K562 (cell line): Measurements from ENCODE around the gene WDR46. TPM values are rescaled to one million over a fixed set of nuclear protein-coding genes. Genes with fewer than 3 reads are reported as not detected.

Source experiments
- ARID4B ChIP-seq: sonication (generic); formaldehyde crosslinking; IDR thresholded peaks from 2 replicates; pipeline ENCODE4 v1.8.0; 2022; ENCODE audit warnings: mild to moderate bottlenecking, missing genetic modification reagents
- ATF3 ChIP-seq, 2 experiments: fragments of 450-650 bp in 1 of 2; sonication (generic) in 1 of 2; formaldehyde crosslinking in 1 of 2; IDR thresholded peaks in 1 of 2; conservative IDR thresholded peaks in 1 of 2; 2 replicates each; pipeline versions ENCODE4 v1.6.1 to v1.8.1; 2016 to 2023; ENCODE audit warnings: mild to moderate bottlenecking in 2 of 2, moderate library complexity in 2 of 2, inconsistent platforms in 1 of 2, missing genetic modification reagents in 1 of 2
- ETV6 ChIP-seq, 3 experiments: fragments of 150-350 bp in 1 of 3; sonication (generic) in 1 of 3; formaldehyde crosslinking in 1 of 3; IDR thresholded peaks; 2 replicates each; pipeline versions ENCODE4 v1.6.1 to v1.8.0; 2014 to 2022; ENCODE audit warnings: borderline replicate concordance in 2 of 3, low read depth in 2 of 3, antibody characterized with exemption in 1 of 3, low read length in 1 of 3, mild to moderate bottlenecking in 1 of 3, missing genetic modification reagents in 1 of 3
- MBD2 ChIP-seq: sonication (generic); IDR thresholded peaks from 2 replicates; pipeline ENCODE4 v1.6.1; 2016; ENCODE audit warnings: low read depth, borderline replicate concordance
- POLR2AphosphoS5 ChIP-seq: IDR thresholded peaks from 2 replicates; pipeline ENCODE4 v1.6.1; 2011; ENCODE audit warnings: mild to moderate bottlenecking, low read depth, low read length, moderate library complexity; ENCODE audit not compliant: control insufficient read depth, insufficient read depth
- SRF ChIP-seq, 2 experiments: fragments of 250-450, 450-650 bp in 1 of 2; sonication (Bioruptor Pico) in 1 of 2; sonication (generic) in 1 of 2; formaldehyde crosslinking; IDR thresholded peaks; 2 replicates each; pipeline versions ENCODE4 v1.5.0 to v1.5.1; 2020 to 2022; ENCODE audit warnings: mild to moderate bottlenecking in 1 of 2, missing genetic modification reagents in 1 of 2
- ZNF134 ChIP-seq: fragments of 250-450 bp; sonication (Bioruptor Pico); conservative IDR thresholded peaks from 2 replicates; pipeline ENCODE4 v1.4.0; 2020
- ZNF318 ChIP-seq, 2 experiments: fragments of 450-650 bp; IDR thresholded peaks; 2 replicates each; pipeline ENCODE4 v1.6.1; 2016; ENCODE audit warnings: mild to moderate bottlenecking in 2 of 2, borderline replicate concordance in 1 of 2, low read depth in 1 of 2, moderate library complexity in 1 of 2
- ZNF511 ChIP-seq: sonication (generic); formaldehyde crosslinking; IDR thresholded peaks from 2 replicates; pipeline ENCODE4 v1.8.0; 2022; ENCODE audit warnings: mild to moderate bottlenecking, missing genetic modification reagents
- polyA plus RNA-seq, 8 experiments: library from polyadenylated mRNA; depleted of rRNA in 4 of 8; stranded (reverse) in 5 of 8; unstranded in 3 of 8; fragments of >200 nt; fragmentation: Nextera tagmentation in 2 of 8; fragmentation: Illumina TruSeq in 1 of 8; extraction: Ambion mirVana in 2 of 8; extraction: Trizol in 1 of 8; gene quantifications; 2 replicates each; pipeline versions ENCODE4 v1.2.1 to v1.2.3, GENCODE V29; 2011 to 2014; ENCODE audit warnings: inconsistent platforms in 1 of 8, missing spikeins in 1 of 8
- total RNA-seq, 7 experiments: library from RNA; depleted of rRNA in 6 of 7; stranded (reverse); fragments of >200 nt in 6 of 7; fragmentation: Illumina TruSeq in 2 of 7; extraction: Trizol in 2 of 7; gene quantifications; 2 replicates each; pipeline versions ENCODE4 v1.2.1 to v1.2.3, GENCODE V29; 2011 to 2021; ENCODE audit warnings: low replicate concordance in 1 of 7

WDR46 gene
- total and polyA plus RNA-seq, 9 of the 15 experiments (the other 6 are each of a cell fraction or from before 2014, with no cell fraction given), result 8.9 to 146 (median 93.1) TPM

GRCh38 chr6:33272275-33273128, 16.5 kb downstream of the WDR46 start (continued):
- TF ChIP-seq ARID4B (CRISPR knock-in tag) (peak; percentile 19; the same call in 1 of the 2 replicates), ETV6 (IDR thresholded peaks at IDR 0.05; ENCODE audit: borderline replicate concordance in 1 of 2, low read depth in 2 of 2, low read length in 1 of 2) (0 out of 4 replicates have a peak, but pooled peaks of 1 of the 2 experiments have one; percentile 2), ETV6 (CRISPR knock-in tag; IDR thresholded peaks at IDR 0.05; ENCODE audit: borderline replicate concordance) (no peak; the same call in 1 of the 2 replicates), ZNF318 (IDR thresholded peaks at IDR 0.05; ENCODE audit: borderline replicate concordance in 1 of 2, low read depth in 1 of 2) (0 out of 4 replicates have a peak, but pooled peaks of 1 of the 2 experiments have one; percentile 55), SRF (CRISPR knock-in tag; IDR thresholded peaks at IDR 0.05) (no peak), ZNF134 (CRISPR knock-in tag) (no peak), MBD2 (no peak; the same call in 1 of the 2 replicates), POLR2AphosphoS5 (peak; percentile 22; the same call in 1 of the 2 replicates), ATF3 (IDR thresholded peaks at IDR 0.05) (no peak), ATF3 (CRISPR knock-in tag; conservative IDR thresholded peaks at IDR 0.05) (no peak), ZNF511 (CRISPR knock-in tag) (peak; percentile 84)
